Breast epithelium (tissue), 3 donors: ENCODE measurements around the gene GOLGA8T.
"Not testable (repeated sequence)": the region's sequence is repeated elsewhere in the genome, so short reads cannot be mapped to it uniquely, and the experiment has no call there.

ENCODE experiments used
- POLR2A ChIP-seq: fragments of 450-650 bp; IDR thresholded peaks from one replicate; pipeline ENCODE4 v1.6.1; 2016; ENCODE audit warnings: antibody characterized with exemption, mild to moderate bottlenecking, moderate library complexity
- POLR2AphosphoS5 ChIP-seq, 3 donors: sonication (generic); formaldehyde crosslinking; IDR thresholded peaks; one replicate each; pipeline ENCODE4 v1.6.1; 2017; ENCODE audit warnings: antibody characterized with exemption in 3 of 3
- TF ChIP-seq, protein P1 (sequence below), 3 donors: fragments of 450-650 bp; IDR thresholded peaks; one replicate each; pipeline ENCODE4 v1.5.1; 2016 to 2017; ENCODE audit warnings: antibody characterized with exemption in 3 of 3, mild to moderate bottlenecking in 3 of 3, moderate library complexity in 3 of 3

GRCh38 chr15:30130066-30130465 is 4.8 kb upstream of the GOLGA8T start:
- TF ChIP-seq, protein P1, sequence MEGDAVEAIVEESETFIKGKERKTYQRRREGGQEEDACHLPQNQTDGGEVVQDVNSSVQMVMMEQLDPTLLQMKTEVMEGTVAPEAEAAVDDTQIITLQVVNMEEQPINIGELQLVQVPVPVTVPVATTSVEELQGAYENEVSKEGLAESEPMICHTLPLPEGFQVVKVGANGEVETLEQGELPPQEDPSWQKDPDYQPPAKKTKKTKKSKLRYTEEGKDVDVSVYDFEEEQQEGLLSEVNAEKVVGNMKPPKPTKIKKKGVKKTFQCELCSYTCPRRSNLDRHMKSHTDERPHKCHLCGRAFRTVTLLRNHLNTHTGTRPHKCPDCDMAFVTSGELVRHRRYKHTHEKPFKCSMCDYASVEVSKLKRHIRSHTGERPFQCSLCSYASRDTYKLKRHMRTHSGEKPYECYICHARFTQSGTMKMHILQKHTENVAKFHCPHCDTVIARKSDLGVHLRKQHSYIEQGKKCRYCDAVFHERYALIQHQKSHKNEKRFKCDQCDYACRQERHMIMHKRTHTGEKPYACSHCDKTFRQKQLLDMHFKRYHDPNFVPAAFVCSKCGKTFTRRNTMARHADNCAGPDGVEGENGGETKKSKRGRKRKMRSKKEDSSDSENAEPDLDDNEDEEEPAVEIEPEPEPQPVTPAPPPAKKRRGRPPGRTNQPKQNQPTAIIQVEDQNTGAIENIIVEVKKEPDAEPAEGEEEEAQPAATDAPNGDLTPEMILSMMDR (IDR thresholded peaks at IDR 0.05) = not testable (repeated sequence)
- TF ChIP-seq POLR2A; POLR2AphosphoS5 (IDR thresholded peaks at IDR 0.05): not testable (repeated sequence)
